GM12875 (cell line): ENCODE measurements around the gene EIF2S2.
"Not testable (repeated sequence)": the region's sequence is repeated elsewhere in the genome, so short reads cannot be mapped to it uniquely, and the experiment has no call there.

Experiments
- H3K4me3 ChIP-seq: one replicate; pipeline ENCODE4 v1.5.1; 2011; ENCODE audit warnings: low read depth, low read length, control low read depth
- CTCF ChIP-seq: IDR thresholded peaks from 2 replicates; pipeline ENCODE4 v1.5.1; 2011; ENCODE audit warnings: low read depth, mild to moderate bottlenecking, control low read depth, inconsistent platforms, low read length, moderate library complexity, borderline replicate concordance; ENCODE audit not compliant: insufficient read depth

Gene EIF2S2

DNA sequence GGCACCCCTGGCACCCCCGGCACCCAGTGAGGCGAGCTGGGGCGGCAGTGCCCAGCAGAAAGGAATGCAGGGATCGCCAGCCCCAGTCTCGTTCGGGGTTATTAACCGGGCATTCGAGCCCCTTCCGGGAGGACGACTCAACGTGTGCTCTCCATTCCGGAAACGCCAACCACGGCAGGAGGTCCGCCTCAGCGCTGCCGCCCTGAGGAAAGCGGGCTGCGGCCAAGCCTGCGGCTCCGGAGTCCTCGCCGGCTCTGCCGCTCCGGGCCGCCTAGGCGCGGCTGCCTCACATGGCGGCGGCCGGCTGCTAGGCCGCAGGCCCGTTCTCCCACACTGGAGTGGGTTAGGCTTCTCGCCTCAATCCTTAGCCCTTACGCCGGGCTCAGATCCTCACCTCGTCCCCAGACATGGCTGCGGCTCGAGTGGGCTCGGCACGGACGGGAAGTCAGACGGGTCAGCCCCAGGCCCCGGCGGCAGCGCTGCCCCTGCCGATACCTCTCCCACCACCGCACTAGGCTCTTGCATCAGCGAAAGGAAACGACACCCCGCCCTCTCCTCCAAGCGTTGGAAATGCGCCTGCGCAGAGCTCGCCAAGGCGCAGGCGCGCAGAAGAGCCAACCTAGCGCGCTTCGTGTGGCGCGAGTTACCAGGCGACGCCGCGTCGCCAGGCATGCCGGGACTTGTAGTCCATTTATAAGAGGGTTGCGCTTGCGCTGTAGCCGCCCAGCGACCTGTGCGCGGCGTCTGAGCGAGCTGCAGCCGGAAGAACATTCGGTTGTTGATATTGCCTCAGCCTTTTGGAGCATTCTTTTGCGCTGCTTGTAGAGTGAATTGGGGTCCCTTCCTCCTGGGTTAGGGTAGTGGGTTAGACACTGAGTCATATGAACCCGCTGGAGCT, at the start of gene EIF2S2:
Gene EIF2S2, minus strand, starts transcription at position 542 of the 898 bp plus-strand sequence. Its CDS starts 133 bp downstream, at position 409.
- TF ChIP-seq CTCF: no peak
- H3K4me3 ChIP-seq: peak within 1 kb of the TSS; percentile 84

- not testable (repeated sequence) for H3K4me3 ChIP-seq
These were observed 45.7 kb upstream of the EIF2S2 start for GRCh38 chr20:34157697-34158096.

DNA sequence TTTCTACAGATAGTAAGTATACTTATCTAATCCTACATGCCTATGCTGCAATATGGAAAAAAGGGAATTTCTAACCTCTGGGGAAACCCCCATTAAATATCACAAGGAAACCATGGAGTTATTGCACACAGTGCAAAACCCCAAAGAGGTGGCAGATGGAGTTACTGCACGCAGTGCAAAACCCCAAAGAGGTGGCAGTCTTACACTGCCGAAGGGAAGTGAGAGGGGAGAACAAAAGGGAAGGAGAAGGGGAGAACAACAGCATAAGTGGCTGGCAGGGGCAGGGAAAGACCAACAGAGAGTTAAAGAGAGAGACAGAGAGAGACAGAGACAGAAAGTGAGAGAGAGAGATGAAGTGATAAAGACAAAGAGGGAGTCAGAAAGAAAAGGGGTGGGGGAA, 43.8 kb upstream of the EIF2S2 start:
- no peak overlapping the region for H3K4me3 ChIP-seq
- TF ChIP-seq CTCF: no peak

DNA sequence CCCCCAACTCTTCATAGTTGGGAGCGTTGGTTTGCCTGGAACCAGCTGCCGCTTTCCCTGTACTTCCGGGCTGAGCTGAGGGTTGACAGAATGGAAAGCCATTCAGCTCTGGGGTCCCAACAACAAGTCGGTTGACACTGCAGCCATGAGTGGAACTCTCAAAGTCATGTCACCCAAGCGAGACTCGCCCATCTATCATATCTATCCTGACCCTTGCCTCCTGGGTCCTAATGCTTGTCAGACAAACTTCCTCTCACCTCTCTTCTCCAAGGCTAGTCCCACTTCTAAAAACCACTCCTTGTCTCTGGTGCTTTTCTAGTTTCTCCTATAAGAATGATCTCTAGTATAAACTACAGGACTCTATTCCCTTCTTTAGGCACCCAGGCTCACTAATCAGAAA, 41.1 kb upstream of the EIF2S2 start:
- H3K4me3 ChIP-seq: not testable (repeated sequence)

DNA sequence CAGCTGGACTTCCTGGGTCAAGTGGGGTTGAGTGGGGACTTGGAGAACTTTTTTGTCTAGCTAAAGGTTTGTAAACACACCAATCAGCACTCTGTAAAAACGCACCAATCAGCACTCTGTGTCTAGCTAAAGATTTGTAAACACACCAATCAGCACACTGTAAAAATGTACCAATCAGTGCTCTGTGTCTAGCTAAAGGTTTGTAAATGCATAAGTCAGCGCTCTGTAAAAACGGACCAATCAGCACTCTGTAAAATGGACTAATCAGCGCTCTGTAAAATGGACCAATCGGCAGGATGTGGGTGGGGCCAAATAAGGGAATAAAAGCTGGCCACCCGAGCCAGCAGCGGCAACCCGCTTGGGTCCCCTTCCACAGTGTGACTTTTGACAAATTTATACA, 40.0 kb upstream of the EIF2S2 start:
- H3K4me3 ChIP-seq: not testable (repeated sequence)

- no peak overlapping the region for H3K4me3 ChIP-seq
- no peak for TF ChIP-seq CTCF
These were observed 38.4 kb upstream of the EIF2S2 start for GRCh38 chr20:34150306-34151000.

DNA sequence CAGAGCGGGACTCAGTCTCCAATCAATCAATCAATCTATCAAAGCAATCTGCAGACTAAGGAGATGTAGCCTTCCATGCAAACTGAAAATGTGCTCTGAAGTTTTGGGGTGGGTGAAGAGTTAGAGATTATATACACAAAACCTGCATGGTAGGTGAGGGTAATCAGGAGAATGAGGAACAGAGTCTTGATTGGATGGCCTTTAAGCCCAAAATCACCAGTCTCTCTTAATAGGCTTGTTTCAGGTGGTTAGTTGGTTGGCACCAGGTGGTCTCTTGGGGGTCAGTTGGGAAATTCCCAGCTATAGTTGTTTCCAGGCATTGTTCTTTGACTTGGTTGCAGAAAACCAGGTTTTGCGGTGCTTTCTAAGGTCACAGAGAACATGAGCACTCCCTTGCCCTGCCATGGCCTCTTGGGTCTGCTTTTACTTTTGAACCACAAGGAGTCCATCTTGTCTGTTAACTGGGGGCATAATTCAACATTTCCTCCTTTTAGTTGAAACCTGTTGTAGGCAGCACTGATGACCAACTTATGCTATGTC, 33.3 kb upstream of the EIF2S2 start:
- no peak overlapping the region for H3K4me3 ChIP-seq
- TF ChIP-seq CTCF: no peak

DNA sequence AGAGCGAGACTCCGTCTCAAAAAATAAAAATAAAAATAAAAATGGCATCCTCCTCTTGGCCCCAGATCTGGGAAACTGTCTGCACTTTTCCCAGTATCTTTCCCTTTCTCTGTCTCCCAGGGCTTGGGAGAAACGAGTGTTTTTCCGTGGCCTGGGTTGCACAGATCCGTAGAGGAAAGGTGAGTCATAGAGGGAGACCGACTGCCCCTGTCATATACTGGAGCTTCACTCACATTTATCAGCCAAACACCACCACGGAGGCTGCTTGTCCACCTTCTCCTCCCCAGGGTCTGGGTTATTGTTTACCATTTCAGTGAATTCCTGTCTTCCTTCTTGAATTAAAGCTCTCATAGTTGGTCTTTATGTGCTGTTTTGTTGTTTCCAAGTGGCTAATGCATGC, 31.9 kb upstream of the EIF2S2 start:
- TF ChIP-seq CTCF: no peak
- no peak overlapping the region for H3K4me3 ChIP-seq
